GM19099 (cell line): ENCODE results near the gene MACF1.

Experiments
- POLR2A ChIP-seq: IDR thresholded peaks from 3 replicates; pipeline ENCODE4 v1.6.1; 2011; ENCODE audit warnings: low read depth; ENCODE audit not compliant: insufficient read length; ENCODE audit errors: extremely low read depth

The MACF1 gene

DNA sequence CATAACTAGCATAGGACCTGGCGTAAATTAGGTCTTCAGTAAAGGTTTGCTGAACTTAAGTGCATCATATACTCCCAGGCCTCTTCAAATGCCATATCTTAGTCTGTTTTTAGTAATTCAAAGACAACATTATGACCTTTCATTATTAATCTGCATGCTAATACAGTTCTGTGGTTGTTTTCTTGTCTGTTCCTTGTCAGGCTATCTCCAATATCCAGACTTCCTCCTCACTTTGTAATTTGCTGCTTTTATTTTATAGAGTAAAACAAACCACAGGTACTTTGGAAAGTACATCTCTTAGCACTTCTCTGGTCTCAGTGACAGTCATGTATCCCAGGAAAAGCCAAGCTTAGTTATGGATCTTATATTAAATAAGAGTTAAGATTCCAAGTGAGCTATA, 221.9 kb downstream of the MACF1 start:
- no peak for TF ChIP-seq POLR2A

DNA sequence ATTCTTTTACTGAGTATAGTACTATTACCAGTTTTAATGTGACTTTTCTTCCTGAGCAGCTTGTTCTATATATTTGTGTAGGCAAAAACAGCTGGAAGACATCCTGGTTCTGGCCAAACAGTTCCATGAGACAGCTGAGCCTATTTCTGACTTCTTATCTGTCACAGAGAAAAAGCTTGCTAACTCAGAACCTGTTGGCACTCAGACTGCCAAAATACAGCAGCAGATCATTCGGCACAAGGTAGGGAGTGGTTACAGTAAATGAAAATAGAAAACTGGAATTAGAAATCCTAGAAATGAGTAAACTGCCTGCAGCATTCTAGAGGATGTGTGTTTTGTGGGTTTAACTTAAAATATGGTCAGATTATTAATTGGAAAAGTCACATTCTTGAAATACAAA, 222.9 kb downstream of the MACF1 start:
- no peak for TF ChIP-seq POLR2A

DNA sequence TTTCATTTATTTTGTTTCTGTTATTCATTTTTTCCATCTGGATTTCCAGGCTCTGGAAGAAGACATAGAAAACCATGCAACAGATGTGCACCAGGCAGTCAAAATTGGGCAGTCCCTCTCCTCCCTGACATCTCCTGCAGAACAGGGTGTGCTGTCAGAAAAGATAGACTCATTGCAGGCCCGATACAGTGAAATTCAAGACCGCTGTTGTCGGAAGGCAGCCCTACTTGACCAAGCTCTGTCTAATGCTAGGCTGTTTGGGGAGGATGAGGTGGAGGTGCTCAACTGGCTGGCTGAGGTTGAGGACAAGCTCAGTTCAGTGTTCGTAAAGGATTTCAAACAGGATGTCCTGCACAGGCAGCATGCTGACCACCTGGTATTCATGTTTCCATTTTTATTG, 223.4 kb downstream of the MACF1 start:
- no peak for TF ChIP-seq POLR2A

DNA sequence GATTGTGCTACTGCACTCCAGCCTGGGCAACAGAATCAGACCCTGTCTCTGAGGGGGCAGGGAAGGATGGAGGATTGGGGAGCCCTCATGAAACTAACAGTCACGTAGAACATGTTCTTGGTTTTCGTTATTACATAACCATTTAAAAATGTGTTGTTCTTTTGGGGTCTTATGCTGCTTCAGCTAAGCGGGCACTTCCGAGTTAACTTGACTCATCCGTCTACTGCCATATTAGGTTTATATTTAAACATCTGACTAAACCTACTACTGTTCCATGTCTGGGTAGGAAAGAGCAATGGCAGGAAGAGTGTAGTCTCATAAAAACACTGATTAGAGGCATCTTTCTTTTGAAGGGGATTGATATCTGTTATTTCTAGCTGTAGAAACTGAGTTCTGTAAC, 227.4 kb downstream of the MACF1 start:
- TF ChIP-seq POLR2A, result no peak

DNA sequence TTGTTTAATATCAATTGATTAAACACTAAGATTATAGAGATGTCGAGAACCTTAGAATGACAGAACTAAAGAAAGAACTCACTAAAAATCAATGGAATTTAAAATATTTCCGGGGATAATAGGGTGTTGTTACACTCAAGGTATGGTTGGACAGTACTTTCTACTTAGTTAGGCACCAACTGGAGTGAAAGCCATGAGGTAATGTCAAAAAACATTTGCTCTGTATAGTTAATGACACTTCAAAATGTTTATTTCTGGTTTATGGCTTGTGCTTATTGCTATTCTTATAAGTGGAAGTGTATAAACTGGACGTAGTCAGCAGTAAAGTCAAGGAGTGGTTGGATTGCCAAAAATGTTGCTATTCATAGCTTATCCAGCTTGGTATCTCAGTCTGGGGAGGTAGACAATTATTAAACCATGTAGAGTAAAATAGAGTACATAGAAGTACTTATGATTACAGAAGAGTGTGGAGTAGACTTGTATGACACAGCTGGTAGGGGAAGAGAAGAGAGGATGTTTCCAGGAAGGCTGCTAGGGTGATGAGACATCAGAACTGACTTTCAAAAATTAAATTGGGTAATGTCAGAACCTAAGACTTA, 230.4 kb downstream of the MACF1 start:
- TF ChIP-seq POLR2A, result no peak

DNA sequence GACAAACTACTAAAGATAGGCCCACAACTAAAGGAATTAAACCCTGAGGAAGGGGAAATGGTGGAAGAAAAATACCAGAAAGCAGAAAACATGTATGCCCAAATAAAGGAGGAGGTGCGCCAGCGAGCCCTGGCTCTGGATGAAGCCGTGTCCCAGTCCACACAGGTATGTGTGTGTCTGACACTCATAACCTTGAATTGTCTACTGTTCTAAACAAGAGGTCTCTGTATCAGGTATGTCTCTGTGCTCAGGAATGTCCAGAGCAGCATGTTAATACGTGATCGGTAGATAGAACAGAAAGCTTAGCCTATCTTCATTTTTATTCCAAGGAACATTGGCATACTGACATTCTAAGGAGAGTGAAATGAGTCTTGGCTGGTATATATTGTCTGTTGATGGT, 231.1 kb downstream of the MACF1 start:
- TF ChIP-seq POLR2A, result no peak

DNA sequence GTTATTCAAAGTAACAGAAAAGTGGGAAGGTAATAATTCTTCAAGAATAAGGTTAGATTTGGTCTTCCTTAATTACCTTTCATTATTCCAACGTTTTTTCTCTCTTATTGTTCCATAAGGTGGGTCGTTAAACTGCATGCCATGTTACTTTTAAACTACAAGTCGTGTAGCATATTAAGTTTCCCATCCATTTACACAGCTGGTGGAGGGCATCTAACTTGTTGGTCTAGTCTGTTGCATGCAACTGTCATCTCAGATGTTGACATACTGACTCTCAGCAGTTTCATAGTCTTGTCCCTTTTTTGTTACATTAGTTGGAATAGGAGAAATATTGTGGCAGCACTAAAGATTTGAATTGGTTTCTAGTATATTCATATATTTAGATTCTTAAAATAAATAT, 232.3 kb downstream of the MACF1 start:
- no peak for TF ChIP-seq POLR2A

DNA sequence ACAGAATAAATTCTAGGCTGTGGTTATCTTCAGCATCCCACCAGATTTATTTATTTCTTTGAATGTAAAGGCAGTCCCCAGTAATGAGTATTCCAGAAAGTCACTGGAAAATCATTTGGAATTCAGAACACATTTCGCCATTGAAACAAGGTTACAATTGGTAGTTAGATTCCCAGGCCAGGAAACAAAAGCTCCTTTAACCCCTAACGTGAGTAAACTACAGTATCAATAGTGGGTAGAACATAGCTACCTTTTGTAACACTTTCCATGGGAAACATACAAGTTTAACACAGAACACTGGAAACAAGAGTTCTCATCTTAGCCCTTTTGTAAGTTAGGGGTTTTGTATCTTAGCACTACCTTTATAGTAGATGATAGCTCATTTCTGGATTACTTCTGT, 233.5 kb downstream of the MACF1 start:
- no peak for TF ChIP-seq POLR2A

DNA sequence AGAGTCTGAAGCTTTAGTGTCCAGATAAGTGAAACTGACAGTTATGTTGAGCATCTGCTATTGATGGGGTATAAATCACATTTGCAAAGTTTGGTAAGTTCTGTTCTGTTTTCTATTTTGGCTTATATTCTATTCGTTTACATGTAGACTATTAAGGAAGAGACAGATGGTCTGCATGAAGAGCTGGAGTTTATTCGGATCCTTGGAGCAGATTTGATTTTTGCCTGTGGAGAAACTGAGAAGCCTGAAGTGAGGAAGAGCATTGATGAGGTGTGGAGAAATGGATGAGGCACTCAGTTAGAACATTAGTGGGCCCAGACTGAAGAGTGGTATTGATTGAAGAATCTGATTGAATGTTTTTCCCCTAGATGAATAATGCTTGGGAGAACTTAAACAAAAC, 236.4 kb downstream of the MACF1 start:
- TF ChIP-seq POLR2A, result no peak

DNA sequence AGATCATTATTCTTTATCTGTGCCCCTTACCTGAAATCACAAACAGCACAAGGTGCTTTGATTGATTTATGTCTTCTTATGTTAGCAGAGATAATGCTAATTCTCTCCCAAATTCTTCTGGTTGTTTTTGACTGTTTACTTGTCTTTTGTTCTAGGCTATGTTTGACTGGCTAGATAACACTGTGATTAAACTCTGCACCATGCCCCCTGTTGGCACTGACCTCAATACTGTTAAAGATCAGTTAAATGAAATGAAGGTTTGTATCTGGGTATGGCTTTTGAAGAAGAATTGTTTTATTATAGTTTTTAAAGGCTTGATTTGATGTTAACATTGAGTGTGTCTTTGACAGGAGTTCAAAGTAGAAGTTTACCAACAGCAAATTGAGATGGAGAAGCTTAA, 237.3 kb downstream of the MACF1 start:
- no peak for TF ChIP-seq POLR2A

DNA sequence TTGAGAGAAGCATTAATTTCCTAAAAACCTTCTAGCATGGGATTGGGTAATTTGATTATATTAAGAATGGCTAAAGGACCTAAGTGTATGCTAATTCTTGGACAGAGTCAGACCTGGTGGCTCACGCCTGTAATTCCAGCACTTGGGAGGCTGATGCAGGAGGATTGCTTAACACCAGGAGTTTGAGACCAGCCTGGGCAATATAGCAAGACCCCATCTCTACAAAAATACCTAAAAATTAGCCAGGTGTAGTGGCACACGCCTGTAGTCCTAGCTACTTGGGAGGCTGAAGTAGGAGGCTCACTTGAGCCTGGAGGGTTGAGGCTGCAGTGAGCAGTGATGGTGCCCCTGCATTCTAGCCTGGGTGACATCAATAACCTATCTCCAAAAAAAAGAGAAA, 241.1 kb downstream of the MACF1 start:
- TF ChIP-seq POLR2A, result no peak

DNA sequence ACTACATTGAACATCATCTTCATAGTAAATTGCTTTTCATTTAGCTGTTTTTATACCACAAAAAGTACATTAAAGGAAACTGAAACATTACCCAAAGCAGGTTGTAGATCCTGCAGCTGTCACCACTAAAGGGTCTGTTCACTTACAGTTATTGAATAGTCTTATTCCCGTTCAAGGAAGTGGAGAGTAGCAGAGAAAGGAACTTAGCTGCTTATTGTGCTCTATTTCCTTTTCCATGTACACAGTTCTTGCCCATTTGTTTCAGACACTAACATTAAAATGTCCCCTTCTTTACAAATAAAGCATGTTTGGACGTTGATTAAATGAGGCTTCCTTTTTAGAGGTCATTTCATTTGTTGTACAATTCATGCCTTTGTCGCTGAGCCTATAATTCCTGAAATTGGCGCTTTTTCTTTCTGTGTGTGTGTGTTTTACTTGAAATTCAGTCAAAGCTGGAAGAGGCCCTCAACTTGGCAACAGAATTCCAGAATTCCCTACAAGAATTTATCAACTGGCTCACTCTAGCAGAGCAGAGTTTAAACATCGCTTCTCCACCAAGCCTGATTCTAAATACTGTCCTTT, 242.6 kb downstream of the MACF1 start:
- no peak for TF ChIP-seq POLR2A

DNA sequence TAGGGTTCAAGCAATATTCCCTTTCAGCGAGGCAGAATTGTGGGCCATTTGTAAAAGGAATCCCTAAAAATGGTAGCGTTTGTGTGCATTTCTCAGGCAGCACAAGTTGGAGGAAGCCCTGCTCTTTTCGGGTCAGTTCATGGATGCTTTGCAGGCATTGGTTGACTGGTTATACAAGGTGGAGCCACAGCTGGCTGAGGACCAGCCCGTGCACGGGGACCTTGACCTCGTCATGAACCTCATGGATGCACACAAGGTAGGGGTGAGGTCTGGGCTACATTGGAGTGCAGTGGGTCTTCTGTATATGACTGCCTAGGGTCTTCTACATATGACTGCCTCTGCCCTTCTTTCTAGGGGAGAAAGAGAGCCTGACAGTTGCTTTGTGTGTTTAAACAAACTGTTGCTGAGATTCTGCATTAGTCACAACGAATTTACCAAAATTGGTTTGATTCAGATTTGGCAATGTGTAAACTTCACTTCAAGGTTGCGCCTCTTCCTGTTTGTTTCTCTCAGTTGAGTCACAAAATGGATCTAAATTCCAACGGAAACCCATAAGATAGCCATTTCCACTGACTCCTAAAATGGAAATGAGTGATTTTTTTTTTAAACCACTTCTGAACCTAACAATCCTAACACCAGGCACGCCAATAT, 246.6 kb downstream of the MACF1 start:
- no peak for TF ChIP-seq POLR2A

DNA sequence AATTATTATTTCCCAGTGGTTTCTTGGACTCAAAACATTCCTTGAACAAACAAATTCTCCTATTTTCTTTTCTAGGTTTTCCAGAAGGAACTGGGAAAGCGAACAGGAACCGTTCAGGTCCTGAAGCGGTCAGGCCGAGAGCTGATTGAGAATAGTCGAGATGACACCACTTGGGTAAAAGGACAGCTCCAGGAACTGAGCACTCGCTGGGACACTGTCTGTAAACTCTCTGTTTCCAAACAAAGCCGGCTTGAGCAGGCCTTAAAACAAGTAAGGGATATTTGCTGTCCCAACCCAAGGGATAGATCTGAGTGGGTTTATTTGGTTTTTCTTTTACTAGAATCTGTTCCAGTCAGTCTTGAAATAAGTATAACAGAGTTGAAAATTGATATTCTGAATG, 247.6 kb downstream of the MACF1 start:
- no peak for TF ChIP-seq POLR2A

DNA sequence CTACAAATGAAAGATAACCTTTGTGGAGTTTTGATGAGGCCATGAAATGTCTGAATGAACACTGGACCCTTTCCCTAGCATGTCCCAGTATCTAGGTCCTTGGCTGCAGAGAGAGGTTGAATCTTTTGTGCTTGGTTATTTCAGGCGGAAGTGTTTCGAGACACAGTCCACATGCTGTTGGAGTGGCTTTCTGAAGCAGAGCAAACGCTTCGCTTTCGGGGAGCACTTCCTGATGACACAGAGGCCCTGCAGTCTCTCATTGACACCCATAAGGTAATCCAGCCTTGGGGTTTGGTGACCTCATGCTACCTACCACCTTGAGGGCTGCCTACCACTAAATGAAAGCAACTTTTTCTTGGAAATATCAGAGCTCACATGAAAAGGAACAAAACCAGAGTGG, 248.0 kb downstream of the MACF1 start:
- no peak for TF ChIP-seq POLR2A

DNA sequence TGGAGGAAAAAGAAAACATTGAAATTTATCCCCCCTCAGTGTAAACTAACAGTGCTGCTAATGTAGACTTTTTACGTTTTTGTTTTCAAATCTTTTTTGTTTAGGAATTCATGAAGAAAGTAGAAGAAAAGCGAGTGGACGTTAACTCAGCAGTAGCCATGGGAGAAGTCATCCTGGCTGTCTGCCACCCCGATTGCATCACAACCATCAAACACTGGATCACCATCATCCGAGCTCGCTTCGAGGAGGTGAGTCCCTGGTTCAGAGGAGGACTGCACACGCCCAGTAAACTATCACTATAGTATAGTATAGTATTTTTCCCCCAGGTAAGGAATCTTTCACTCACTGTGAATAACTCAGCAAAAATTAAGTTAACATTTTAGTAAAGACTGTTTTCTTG, 249.1 kb downstream of the MACF1 start:
- TF ChIP-seq POLR2A, result no peak

DNA sequence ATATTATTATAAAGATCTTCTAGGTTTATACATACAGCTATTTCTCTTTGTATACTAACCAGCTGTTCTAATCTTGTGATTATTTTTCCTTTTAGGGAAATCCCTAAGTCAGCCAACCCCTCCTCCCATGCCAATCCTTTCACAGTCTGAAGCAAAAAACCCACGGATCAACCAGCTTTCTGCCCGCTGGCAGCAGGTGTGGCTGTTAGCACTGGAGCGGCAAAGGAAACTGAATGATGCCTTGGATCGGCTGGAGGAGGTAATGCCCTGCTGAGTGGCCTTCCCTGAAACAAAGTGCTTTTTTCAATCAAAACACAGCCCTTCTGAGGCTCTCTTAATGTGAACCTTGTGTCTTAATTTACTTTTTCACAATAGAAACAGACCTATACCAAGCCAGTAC, 254.5 kb downstream of the MACF1 start:
- no peak for TF ChIP-seq POLR2A
